Raji (cell line): Measurements from ENCODE around the gene SRC.

Experiments
- POLR2A ChIP-seq: IDR thresholded peaks from 2 replicates; pipeline ENCODE4 v1.6.1; 2011; ENCODE audit warnings: low read depth, low read length, control low read depth; ENCODE audit not compliant: insufficient read depth

Gene SRC

DNA sequence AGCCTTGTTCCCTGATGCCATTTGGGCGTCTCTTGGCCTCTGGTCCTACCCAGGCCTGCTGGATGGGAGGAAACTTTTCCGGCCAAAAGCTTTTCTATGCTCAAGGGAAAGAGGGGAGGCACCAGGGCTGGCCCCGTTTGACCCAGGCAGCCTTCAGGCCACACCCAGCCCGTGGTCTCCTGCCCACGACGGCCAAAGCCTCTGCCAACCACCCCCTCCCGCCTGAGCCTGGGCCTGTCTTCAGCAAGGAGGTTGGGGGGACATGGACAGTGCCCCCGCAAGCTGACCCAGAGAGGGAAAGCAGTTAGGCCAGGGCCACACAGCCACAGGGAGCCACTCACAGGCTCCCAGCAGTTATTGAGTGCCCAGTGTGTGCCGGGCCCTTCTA is 49.5 kb downstream of the SRC start:
- no peak for TF ChIP-seq POLR2A

DNA sequence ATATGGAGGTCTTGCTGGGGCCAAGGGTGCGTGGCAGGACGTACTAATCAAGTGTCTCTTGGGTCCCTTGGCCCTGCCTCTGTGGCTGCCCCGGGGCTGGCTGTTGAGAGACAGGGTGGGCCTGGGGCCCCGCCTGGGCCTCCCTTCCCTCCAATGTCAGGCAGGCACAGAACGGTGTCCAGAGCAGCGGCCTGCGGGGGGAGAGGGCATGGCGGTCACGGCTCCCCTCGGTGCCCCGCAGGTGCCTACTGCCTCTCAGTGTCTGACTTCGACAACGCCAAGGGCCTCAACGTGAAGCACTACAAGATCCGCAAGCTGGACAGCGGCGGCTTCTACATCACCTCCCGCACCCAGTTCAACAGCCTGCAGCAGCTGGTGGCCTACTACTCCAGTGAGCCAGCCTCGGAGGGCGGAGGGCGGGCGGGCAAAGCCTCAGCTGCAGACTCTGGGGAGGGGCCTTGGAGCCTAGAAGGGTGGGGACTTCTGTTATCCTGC is 50.0 kb downstream of the SRC start:
- TF ChIP-seq POLR2A: no peak

DNA sequence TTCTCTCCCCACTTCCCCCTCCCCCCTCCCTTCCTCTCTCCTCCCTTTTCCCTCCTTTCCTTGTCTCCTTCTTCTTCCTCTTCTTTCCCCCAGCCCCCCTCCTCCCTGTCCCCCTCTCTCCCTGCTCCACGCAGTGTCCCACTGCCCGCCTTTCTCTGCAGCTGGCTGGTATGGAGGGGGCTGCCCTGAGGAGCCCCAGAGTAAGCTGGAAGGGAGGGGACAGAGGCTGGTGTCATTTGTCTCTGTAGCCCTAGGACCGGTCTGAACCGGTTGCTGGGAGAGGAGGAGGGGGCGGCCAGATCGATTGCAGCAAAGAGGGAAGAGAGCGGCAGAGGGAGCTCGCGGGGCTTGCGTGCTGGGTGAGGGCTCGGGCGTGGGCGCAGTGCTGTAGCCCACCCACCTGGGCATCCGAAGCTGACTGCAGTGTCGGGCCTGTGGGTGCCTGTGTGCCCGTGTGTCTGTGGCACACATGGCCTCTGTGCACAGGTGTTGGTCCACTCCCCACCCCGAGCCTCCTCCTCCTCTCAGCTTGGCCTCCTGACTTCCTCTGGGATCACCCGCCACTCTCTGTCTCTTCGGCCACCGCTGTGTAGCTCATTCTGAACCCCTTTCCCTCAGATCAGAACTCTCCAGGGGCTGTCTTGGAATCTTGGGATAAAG is 50.6 kb downstream of the SRC start:
- no peak for TF ChIP-seq POLR2A

DNA sequence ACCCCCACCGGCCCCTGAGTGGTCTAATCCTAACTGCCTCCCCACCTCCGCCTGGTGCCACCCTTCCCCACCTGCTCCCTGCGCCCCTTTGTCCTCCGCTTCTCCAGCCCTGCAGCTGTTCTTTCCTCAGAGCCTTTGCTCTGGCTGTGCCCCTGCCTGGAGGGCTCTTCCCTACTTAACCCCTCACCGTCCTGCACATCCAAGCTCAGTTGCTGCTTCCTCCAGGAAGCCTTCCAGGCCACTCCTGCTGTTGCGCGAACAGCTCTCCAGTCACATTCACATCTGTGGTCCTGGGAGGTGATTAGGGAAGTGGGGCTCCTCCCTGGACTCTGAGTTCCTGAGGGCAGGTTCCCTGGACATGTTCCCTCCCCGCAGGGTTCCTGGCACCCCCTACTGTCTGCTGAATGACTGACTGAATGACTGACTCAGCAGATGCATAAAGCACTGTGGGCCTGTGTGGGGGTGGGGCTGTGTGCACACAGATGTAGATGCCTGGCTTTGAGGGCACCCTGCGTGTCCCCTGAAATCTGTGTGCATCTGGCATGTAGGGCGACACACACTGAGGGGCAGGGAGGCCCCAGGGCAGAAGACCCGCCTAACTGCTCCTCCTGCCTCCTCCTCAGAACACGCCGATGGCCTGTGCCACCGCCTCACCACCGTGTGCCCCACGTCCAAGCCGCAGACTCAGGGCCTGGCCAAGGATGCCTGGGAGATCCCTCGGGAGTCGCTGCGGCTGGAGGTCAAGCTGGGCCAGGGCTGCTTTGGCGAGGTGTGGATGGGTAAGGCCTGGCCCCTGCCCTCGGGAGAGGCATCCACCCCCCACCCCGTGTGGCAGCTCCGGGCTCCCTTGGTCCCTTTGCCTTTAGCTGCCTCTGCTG is 51.4 kb downstream of the SRC start:
- no peak for TF ChIP-seq POLR2A

DNA sequence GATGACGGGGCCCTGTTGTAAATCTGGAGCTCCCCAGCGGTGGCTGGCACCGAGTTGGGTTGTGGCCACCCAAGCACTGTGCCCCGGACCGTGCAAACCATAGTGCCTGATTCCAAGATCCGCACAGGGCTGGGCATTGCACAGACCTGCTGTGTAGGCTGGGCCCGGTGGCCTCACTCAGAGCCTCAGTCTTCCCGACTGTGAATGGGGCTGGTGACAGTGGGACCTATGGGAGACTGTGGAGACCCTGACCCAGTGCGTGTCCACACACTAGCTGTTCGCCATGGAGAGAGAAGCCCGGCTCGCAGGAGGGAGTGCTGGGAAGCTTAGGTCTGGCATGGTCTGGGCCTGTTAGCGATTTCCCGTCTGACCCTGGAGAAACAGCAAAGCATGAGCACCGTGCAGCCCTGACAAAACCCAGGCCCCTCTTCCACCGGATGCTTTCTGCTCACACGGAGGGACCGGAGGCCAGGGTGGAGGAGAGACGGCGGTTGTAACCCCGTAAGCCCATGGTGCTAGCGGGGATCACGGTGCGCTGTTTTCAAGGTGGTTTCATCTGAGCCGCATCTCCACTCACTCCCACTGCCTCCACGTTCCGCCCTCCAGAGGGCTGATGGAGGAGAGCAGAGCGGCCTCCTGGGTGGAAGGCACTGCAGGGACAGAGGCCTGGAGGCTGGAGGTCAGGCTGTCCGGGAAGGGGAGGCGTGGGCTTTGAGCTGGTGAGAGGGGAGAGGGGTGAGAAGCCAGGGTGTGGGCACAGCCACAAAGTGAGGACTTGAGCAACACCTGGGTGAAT is 52.2 kb downstream of the SRC start:
- no peak for TF ChIP-seq POLR2A

DNA sequence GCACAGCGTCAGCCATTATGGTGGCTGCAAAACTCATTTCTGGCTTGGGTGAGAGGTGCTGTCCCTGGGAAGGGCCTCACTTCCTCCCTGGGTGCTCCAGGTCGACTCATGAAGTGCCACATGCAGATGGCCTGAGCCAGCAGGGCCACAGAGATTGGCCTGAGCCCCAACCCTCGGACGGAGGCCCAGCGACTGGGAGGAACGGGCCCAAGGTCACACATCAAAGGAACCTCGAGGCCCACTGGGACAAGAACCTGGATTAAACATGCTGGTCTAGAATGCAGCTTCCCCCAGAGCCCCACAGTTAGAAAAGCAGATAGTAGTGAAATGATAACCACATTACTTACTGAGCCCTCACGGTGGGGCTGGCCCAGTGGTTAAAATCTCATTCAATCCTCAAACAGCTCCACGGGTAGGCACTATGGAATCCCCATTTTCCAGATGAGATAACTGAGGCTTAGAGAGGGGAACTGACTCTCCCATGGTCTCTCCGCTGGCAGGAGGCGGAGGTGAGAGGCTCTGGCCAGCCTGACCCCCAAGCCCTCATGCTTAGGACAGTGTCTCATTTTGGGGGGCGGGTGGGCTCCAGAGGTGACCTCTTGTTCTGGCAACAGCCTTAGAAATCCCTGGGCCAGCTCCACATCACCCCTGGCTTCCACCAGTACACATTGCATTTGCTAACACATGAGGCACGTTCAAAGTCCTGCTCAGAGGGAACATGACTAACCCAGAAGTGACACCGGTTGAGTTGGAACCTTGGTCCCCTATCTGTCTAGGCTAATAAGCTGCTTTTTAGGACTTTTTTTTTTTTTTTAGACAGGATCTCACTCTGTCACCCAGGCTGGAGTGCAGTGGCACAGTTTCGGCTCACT is 53.0 kb downstream of the SRC start:
- TF ChIP-seq POLR2A: no peak

DNA sequence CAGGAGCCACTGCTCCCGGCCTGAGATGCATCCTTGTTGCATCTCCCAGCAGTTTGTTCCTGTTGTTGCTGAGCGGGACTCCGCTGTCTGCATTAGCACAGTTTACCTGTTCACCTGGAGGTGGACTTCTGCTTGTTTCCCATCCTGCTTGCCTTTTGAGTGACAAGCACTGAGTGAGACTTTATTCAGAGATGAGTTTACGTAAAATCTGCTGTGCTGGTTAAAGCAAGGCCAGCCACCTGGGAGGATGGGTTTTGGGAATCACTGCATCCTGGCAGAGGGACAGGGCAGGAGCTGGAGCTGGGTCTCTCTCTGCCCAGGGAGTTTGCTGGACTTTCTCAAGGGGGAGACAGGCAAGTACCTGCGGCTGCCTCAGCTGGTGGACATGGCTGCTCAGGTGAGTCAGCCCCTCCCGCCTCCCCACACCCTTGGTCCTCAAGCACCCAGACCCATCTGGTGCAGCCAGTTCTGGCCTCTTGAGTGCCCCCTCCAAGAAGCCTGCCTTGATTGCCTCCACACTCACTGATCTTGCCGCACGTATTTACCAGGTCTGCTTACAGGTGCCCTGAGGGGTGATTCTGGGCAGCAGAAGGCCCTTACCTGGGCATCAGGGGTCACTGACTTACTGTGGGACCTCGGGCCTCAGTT is 55.5 kb downstream of the SRC start:
- TF ChIP-seq POLR2A: no peak

DNA sequence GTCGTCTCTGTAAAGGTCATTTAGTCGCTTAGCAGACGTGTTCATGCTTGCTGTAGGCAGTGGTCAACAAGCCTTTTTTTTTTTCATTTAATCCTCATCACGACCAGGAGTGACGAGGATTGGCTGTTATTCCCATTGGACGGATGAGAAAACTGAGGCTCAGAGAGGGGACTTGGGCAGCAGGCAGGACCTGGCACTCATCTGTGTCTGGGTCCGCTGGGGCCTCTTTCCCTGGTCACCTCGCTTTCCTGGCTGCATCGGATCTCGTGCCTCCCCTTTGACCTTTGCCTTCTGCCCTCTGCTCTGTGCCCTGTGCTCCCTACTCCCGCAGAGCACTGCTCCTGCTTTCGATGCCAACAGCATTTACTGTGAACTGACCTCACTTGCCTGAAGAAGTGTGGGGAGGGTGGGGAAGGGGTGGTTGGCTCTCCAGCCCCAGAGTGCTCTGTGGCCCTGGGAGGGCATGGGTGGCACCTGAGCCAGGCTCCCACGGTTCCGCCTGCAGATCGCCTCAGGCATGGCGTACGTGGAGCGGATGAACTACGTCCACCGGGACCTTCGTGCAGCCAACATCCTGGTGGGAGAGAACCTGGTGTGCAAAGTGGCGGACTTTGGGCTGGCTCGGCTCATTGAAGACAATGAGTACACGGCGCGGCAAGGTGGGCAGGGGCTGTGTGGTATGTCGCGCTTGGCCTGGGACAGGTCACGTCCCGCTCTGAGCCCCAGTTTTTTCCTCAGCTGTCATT is 56.2 kb downstream of the SRC start:
- TF ChIP-seq POLR2A: no peak

DNA sequence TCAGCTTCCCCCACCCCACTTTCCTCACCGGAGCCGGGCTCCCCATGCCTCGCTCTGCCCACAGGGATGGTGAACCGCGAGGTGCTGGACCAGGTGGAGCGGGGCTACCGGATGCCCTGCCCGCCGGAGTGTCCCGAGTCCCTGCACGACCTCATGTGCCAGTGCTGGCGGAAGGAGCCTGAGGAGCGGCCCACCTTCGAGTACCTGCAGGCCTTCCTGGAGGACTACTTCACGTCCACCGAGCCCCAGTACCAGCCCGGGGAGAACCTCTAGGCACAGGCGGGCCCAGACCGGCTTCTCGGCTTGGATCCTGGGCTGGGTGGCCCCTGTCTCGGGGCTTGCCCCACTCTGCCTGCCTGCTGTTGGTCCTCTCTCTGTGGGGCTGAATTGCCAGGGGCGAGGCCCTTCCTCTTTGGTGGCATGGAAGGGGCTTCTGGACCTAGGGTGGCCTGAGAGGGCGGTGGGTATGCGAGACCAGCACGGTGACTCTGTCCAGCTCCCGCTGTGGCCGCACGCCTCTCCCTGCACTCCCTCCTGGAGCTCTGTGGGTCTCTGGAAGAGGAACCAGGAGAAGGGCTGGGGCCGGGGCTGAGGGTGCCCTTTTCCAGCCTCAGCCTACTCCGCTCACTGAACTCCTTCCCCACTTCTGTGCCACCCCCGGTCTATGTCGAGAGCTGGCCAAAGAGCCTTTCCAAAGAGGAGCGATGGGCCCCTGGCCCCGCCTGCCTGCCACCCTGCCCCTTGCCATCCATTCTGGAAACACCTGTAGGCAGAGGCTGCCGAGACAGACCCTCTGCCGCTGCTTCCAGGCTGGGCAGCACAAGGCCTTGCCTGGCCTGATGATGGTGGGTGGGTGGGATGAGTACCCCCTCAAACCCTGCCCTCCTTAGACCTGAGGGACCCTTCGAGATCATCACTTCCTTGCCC is 57.4 kb downstream of the SRC start:
- TF ChIP-seq POLR2A: no peak

DNA sequence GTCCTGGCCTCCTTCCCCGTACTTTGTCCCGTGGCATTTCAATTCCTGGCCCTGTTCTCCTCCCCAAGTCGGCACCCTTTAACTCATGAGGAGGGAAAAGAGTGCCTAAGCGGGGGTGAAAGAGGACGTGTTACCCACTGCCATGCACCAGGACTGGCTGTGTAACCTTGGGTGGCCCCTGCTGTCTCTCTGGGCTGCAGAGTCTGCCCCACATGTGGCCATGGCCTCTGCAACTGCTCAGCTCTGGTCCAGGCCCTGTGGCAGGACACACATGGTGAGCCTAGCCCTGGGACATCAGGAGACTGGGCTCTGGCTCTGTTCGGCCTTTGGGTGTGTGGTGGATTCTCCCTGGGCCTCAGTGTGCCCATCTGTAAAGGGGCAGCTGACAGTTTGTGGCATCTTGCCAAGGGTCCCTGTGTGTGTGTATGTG is 58.5 kb downstream of the SRC start:
- TF ChIP-seq POLR2A: no peak

DNA sequence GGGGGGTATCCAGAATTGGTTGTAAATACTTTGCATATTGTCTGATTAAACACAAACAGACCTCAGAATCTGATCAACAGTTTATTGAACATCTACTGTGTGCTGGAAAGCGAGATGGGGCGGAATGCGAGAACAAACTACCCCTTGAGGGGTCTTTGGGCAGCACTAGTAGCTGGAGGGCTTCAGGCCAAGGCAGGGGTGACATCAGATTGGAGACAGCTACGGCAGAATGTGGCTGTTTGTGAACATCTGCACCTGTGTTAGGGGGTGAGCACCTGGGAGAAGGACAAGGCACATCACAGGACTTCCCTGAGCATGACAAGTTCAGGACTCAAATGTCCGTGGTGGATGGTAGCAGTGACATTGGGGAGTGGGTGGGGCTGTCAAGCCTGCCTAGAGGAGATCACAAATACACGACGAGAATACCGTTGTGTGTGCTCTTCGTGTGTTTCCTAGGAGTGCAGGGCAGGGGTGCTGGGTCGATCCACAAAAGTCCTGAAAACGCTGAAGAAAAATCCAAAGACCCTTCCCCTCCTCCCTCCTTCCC is 59.5 kb downstream of the SRC start:
- no peak for TF ChIP-seq POLR2A
